ENCODE measurements around the gene BPTF. TPM values are rescaled to one million over a fixed set of nuclear protein-coding genes. Genes with fewer than 3 reads are reported as not detected.

BPTF gene
- total and polyA plus RNA-seq, 2 of the 13 experiments (the other 11 are each of a cell fraction or from before 2014, with no cell fraction given): 43.5 to 66.1 TPM

GRCh38 chr17:67982034-67982640 is 156.8 kb downstream of the BPTF start:
- Histone ChIP-seq H3K9ac (ENCODE audit: insufficient read depth, low read depth, low read length) (no peak overlapping the region), H3K36me3 (replicated peaks in 1 of 2; ENCODE audit: control insufficient read depth in 1 of 2, insufficient read depth in 2 of 2, low read length in 2 of 2) (peaks cover 0 to 3% of the 10 kb centered on the region in 2 experiments; a peak in 1 of 5 replicates), H4K20me1 (ENCODE audit: insufficient read depth, low read length) (no peaks in the 10 kb centered on the region), H3K4me1 (ENCODE audit: insufficient read depth, low read length) (peaks cover 7% of the 10 kb centered on the region; the same call in 1 of the 2 replicates), H3K4me2 (ENCODE audit: low read depth, low read length) (no peak overlapping the region), H3K27me3 (ENCODE audit: control insufficient read depth in 1 of 2, insufficient read depth in 2 of 2, low read length in 2 of 2) (no peaks in the 10 kb centered on the region), H2AFZ (ENCODE audit: low read length) (no peak overlapping the region), H3K9me3 (ENCODE audit: low read length) (no peaks in the 10 kb centered on the region), H3K4me3 (replicated peaks in 1 of 3; ENCODE audit: insufficient read depth in 1 of 3, low read depth in 2 of 3, low read length in 3 of 3) (no peak overlapping the region), H3K79me2 (ENCODE audit: insufficient read depth, low read length) (no peaks in the 10 kb centered on the region), H3K27ac (ENCODE audit: extremely low read length, insufficient read depth, low read length) (no peak overlapping the region)
- WGBS (ENCODE audit: low lambda C conversion rate): 96% methylated on average over 9 of the region's 9 CpGs
- ChIA-PET POLR2A (no interaction called here), CTCF (ENCODE audit: low intra/inter-chr PET ratio, low total read pairs) (no interaction called here)
- no peak for TF ChIP-seq ZNF468 (CRISPR knock-in tag; IDR thresholded peaks at IDR 0.05)
- no peak for TF ChIP-seq HIVEP1 (CRISPR knock-in tag; IDR thresholded peaks at IDR 0.05)
- in situ Hi-C loops (cut with HindIII; ENCODE audit: extremely low pct_ligation_motif_present, low pct_unique_long_range_greater_than_20kb) (no loop called here), intact Hi-C loops (cut with micrococcal nuclease; ENCODE audit: unreplicated experiment) (no loop called here)
- BruUV-seq (replicated peaks): TSS peak; percentile 46
- ATAC-seq: no peak
- no peak for FAIRE-seq
- DNase-seq (ENCODE audit: low spot score): no peak

- TF ChIP-seq ZNF770 (CRISPR knock-in tag; IDR thresholded peaks at IDR 0.05) (no peak), POLR2G (IDR thresholded peaks at IDR 0.05; ENCODE audit: low read depth, low read length) (0 out of 2 replicates have a peak, but pooled peaks have one; percentile 23)
- Histone ChIP-seq H4K20me1 (ENCODE audit: insufficient read depth, low read length) (no peaks in the 10 kb centered on the region), H2AFZ (ENCODE audit: low read length) (no peak overlapping the region), H3K36me3 (replicated peaks in 1 of 2; ENCODE audit: control insufficient read depth in 1 of 2, insufficient read depth in 2 of 2, low read length in 2 of 2) (peaks cover 0 to 3% of the 10 kb centered on the region in 2 experiments; a peak in 1 of 5 replicates), H3K27ac (ENCODE audit: extremely low read length, insufficient read depth, low read length) (no peak overlapping the region), H3K79me2 (ENCODE audit: insufficient read depth, low read length) (no peaks in the 10 kb centered on the region), H3K4me3 (replicated peaks in 1 of 3; ENCODE audit: insufficient read depth in 1 of 3, low read depth in 2 of 3, low read length in 3 of 3) (no peak overlapping the region), H3K9ac (ENCODE audit: insufficient read depth, low read depth, low read length) (no peak overlapping the region), H3K4me2 (ENCODE audit: low read depth, low read length) (no peak overlapping the region), H3K4me1 (ENCODE audit: insufficient read depth, low read length) (peaks cover 7% of the 10 kb centered on the region; the same call in 1 of the 2 replicates), H3K9me3 (ENCODE audit: low read length) (no peaks in the 10 kb centered on the region), H3K27me3 (ENCODE audit: control insufficient read depth in 1 of 2, insufficient read depth in 2 of 2, low read length in 2 of 2) (no peaks in the 10 kb centered on the region)
- CTCF ChIA-PET (ENCODE audit: low intra/inter-chr PET ratio, low total read pairs): no interaction called here
- in situ Hi-C loops (cut with HindIII; ENCODE audit: extremely low pct_ligation_motif_present, low pct_unique_long_range_greater_than_20kb) (no loop called here), intact Hi-C loops (cut with micrococcal nuclease; ENCODE audit: unreplicated experiment) (no loop called here)
- BruUV-seq (replicated peaks): no TSS peak
- FAIRE-seq (no peak), DNase-seq (ENCODE audit: low spot score) (no peak), ATAC-seq (no peak)
- POLR2A ChIA-PET: no interaction called here
- WGBS (ENCODE audit: low lambda C conversion rate): 91% methylated on average over 8 of the region's 8 CpGs
Measured at GRCh38 chr17:67982686-67983382, 157.5 kb downstream of the BPTF start.

Data from HepG2 (cell line).